Stomach (tissue), 4 donors: ENCODE measurements around the gene PDPN.

Experiments
- POLR2AphosphoS5 ChIP-seq, 3 donors: sonication (generic); formaldehyde crosslinking; IDR thresholded peaks; one replicate each; pipeline ENCODE4 v1.6.1; 2016; ENCODE audit warnings: antibody characterized with exemption in 3 of 3
- TF ChIP-seq, protein P1 (sequence below), 7 experiments: fragments of 450-650 bp in 4 of 7; fragments of 200-600 bp in 3 of 7; sonication (generic) in 3 of 7; IDR thresholded peaks; one replicate each; pipeline ENCODE4 v1.5.1; 2016 to 2019; ENCODE audit warnings: antibody characterized with exemption in 7 of 7, control low read depth in 2 of 7, mild to moderate bottlenecking in 1 of 7

DNA sequence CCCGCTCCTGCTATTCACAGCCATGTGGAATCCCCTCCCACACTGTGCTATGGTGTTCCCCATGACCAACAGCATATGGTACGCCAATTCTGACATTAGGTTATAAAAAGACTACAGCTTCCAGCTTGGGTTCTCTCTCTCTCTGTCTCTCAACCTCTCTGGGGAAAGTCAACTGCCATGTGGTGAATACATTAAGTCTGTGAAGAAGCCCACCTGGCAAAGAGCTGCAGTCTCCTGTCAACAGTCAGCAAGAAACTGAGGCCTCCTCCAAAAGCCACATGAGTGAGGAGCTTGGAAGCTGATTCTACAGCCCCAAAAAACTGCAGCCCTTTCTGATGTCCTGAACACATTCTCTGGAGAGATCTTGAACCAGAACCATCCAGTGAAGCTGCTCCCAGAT is 44.8 kb upstream of the PDPN start:
- no peak for TF ChIP-seq POLR2AphosphoS5 (IDR thresholded peaks at IDR 0.05)
- TF ChIP-seq, protein P1, sequence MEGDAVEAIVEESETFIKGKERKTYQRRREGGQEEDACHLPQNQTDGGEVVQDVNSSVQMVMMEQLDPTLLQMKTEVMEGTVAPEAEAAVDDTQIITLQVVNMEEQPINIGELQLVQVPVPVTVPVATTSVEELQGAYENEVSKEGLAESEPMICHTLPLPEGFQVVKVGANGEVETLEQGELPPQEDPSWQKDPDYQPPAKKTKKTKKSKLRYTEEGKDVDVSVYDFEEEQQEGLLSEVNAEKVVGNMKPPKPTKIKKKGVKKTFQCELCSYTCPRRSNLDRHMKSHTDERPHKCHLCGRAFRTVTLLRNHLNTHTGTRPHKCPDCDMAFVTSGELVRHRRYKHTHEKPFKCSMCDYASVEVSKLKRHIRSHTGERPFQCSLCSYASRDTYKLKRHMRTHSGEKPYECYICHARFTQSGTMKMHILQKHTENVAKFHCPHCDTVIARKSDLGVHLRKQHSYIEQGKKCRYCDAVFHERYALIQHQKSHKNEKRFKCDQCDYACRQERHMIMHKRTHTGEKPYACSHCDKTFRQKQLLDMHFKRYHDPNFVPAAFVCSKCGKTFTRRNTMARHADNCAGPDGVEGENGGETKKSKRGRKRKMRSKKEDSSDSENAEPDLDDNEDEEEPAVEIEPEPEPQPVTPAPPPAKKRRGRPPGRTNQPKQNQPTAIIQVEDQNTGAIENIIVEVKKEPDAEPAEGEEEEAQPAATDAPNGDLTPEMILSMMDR (IDR thresholded peaks at IDR 0.05), result no peak
